Measurements from ENCODE around the gene EVL. TPM values are rescaled to one million over a fixed set of nuclear protein-coding genes. Genes with fewer than 3 reads are reported as not detected.
"Not testable (repeated sequence)": the region's sequence is repeated elsewhere in the genome, so short reads cannot be mapped to it uniquely, and the experiment has no call there.

Gene EVL
- total RNA-seq, 2 donors from 2014 or later = 109 to 232 TPM

- H3K4me1 Mint-ChIP-seq (ENCODE audit: low read depth in 2 of 2) = peaks cover 0 to 11% of the 10 kb centered on the region in 2 donors
- H3K27me3 Mint-ChIP-seq = no peaks in the 10 kb centered on the region
- H3K27ac Mint-ChIP-seq = peak overlapping the region in 1 of 2 donors; percentile 50
- no peaks in the 10 kb centered on the region for H3K36me3 Mint-ChIP-seq
- peaks cover 5% of the 10 kb centered on the region for H3K9me3 Mint-ChIP-seq
- no peak overlapping the region for H3K4me3 Mint-ChIP-seq
- ATAC-seq = no peak
- no peak for DNase-seq (ENCODE audit: low spot score)
Measured at GRCh38 chr14:100155049-100155621, 89.9 kb downstream of the EVL start.

- no peak for ATAC-seq
- Mint-ChIP-seq H3K9me3 (peaks cover 5% of the 10 kb centered on the region), H3K27ac (no peak overlapping the region), H3K4me3 (no peak overlapping the region), H3K36me3 (no peaks in the 10 kb centered on the region), H3K27me3 (peaks cover 0 to 2% of the 10 kb centered on the region in 2 donors), H3K4me1 (ENCODE audit: low read depth in 2 of 2) (peaks cover 0 to 11% of the 10 kb centered on the region in 2 donors)
- no peak for DNase-seq (ENCODE audit: low spot score)
Measured at GRCh38 chr14:100155756-100156616, 90.8 kb downstream of the EVL start.

- Mint-ChIP-seq H3K27ac (no peak overlapping the region), H3K27me3 (peaks cover 0 to 2% of the 10 kb centered on the region in 2 donors), H3K4me3 (no peak overlapping the region), H3K9me3 (peaks cover 5% of the 10 kb centered on the region), H3K4me1 (ENCODE audit: low read depth in 2 of 2) (peaks cover 0 to 10% of the 10 kb centered on the region in 2 donors), H3K36me3 (no peaks in the 10 kb centered on the region)
- no peak for DNase-seq (ENCODE audit: low spot score)
- no peak for ATAC-seq
Measured at GRCh38 chr14:100156776-100157175, 91.6 kb downstream of the EVL start.

- not testable (repeated sequence) for ATAC-seq; H3K36me3 Mint-ChIP-seq; H3K9me3 Mint-ChIP-seq; H3K4me1 Mint-ChIP-seq (ENCODE audit: low read depth in 2 of 2); DNase-seq (ENCODE audit: low spot score); H3K27ac Mint-ChIP-seq; H3K4me3 Mint-ChIP-seq; H3K27me3 Mint-ChIP-seq
Measured at GRCh38 chr14:100157548-100158232, 92.5 kb downstream of the EVL start.

GRCh38 chr14:100158566-100159093 lies 93.4 kb downstream of the EVL start:
- DNase-seq (ENCODE audit: low spot score) (no peak), ATAC-seq (no peak)
- H3K4me3 Mint-ChIP-seq = no peak overlapping the region
- peaks cover 5% of the 10 kb centered on the region for H3K9me3 Mint-ChIP-seq
- no peaks in the 10 kb centered on the region for H3K36me3 Mint-ChIP-seq
- peaks cover 0 to 5% of the 10 kb centered on the region in 2 donors for H3K4me1 Mint-ChIP-seq (ENCODE audit: low read depth in 2 of 2)
- no peak overlapping the region for H3K27ac Mint-ChIP-seq
- peaks cover 0 to 2% of the 10 kb centered on the region in 2 donors for H3K27me3 Mint-ChIP-seq

- Mint-ChIP-seq H3K9me3 (peaks cover 5% of the 10 kb centered on the region), H3K36me3 (no peaks in the 10 kb centered on the region), H3K27me3 (peaks cover 0 to 2% of the 10 kb centered on the region in 2 donors), H3K27ac (no peak within 1 kb of the TSS), H3K4me1 (ENCODE audit: low read depth in 2 of 2) (peaks cover 0 to 5% of the 10 kb centered on the region in 2 donors), H3K4me3 (no peak within 1 kb of the TSS)
- ATAC-seq (peak; percentile 66 to 79), DNase-seq (ENCODE audit: low spot score) (peak; percentile 58)
Measured at GRCh38 chr14:100159094-100159864, 94.1 kb downstream of the EVL start, which contains the start of gene DEGS2. Gene DEGS2 (minus strand): TSS chr14:100159645. CDS start chr14:100159587, 58 bp downstream.

- Mint-ChIP-seq H3K36me3 (no peaks in the 10 kb centered on the region), H3K27ac (no peak overlapping the region), H3K4me1 (ENCODE audit: low read depth in 2 of 2) (peaks cover 1 to 5% of the 10 kb centered on the region in 2 donors), H3K4me3 (no peak overlapping the region), H3K9me3 (peaks cover 4% of the 10 kb centered on the region), H3K27me3 (peaks cover 0 to 2% of the 10 kb centered on the region in 2 donors)
- peak; percentile 42 for DNase-seq (ENCODE audit: low spot score)
- ATAC-seq = peak; percentile 4 to 52
Measured at GRCh38 chr14:100159865-100160533, 94.8 kb downstream of the EVL start.

- H3K9me3 Mint-ChIP-seq = no peaks in the 10 kb centered on the region
- H3K4me3 Mint-ChIP-seq = no peak overlapping the region
Measured at GRCh38 chr14:100160534-100160916, 95.3 kb downstream of the EVL start.

GRCh38 chr14:100165376-100165775 lies 100.2 kb downstream of the EVL start:
- Mint-ChIP-seq H3K4me3 (peak overlapping the region; percentile 40), H3K27me3 (peaks cover 0 to 2% of the 10 kb centered on the region in 2 donors), H3K27ac (no peak overlapping the region), H3K9me3 (no peaks in the 10 kb centered on the region), H3K36me3 (no peaks in the 10 kb centered on the region), H3K4me1 (ENCODE audit: low read depth in 2 of 2) (peaks cover 14 to 16% of the 10 kb centered on the region in 2 donors)
- DNase-seq (ENCODE audit: low spot score) (no peak), ATAC-seq (peak in 1 of 2 donors; percentile 29)

More at GRCh38 chr14:100160534-100160916, 95.3 kb downstream of the EVL start:
- no peaks in the 10 kb centered on the region for H3K36me3 Mint-ChIP-seq
- no peak for ATAC-seq
- H3K27me3 Mint-ChIP-seq = peaks cover 0 to 2% of the 10 kb centered on the region in 2 donors
- no peak overlapping the region for H3K27ac Mint-ChIP-seq
- peaks cover 5 to 6% of the 10 kb centered on the region in 2 donors for H3K4me1 Mint-ChIP-seq (ENCODE audit: low read depth in 2 of 2)
- no peak for DNase-seq (ENCODE audit: low spot score)

GRCh38 chr14:100165831-100166440 lies 100.7 kb downstream of the EVL start:
- Mint-ChIP-seq H3K4me1 (ENCODE audit: low read depth in 2 of 2) (peaks cover 14 to 20% of the 10 kb centered on the region in 2 donors), H3K4me3 (peak overlapping the region; percentile 89), H3K27ac (no peak overlapping the region), H3K27me3 (no peaks in the 10 kb centered on the region), H3K9me3 (no peaks in the 10 kb centered on the region), H3K36me3 (no peaks in the 10 kb centered on the region)
- DNase-seq (ENCODE audit: low spot score) = peak; percentile 49
- ATAC-seq = no peak

GRCh38 chr14:100168506-100168905 lies 103.3 kb downstream of the EVL start:
- no peaks in the 10 kb centered on the region for H3K36me3 Mint-ChIP-seq
- ATAC-seq (no peak), DNase-seq (ENCODE audit: low spot score) (peak; percentile 28)
- H3K4me1 Mint-ChIP-seq (ENCODE audit: low read depth in 2 of 2) = peaks cover 14 to 20% of the 10 kb centered on the region in 2 donors
- no peak overlapping the region for H3K27ac Mint-ChIP-seq
- H3K9me3 Mint-ChIP-seq = no peaks in the 10 kb centered on the region
- no peaks in the 10 kb centered on the region for H3K27me3 Mint-ChIP-seq
- no peak overlapping the region for H3K4me3 Mint-ChIP-seq

- H3K27ac Mint-ChIP-seq = no peak overlapping the region
- ATAC-seq = no peak
- H3K4me1 Mint-ChIP-seq (ENCODE audit: low read depth in 2 of 2) = peaks cover 8 to 15% of the 10 kb centered on the region in 2 donors
- no peak overlapping the region for H3K4me3 Mint-ChIP-seq
- DNase-seq (ENCODE audit: low spot score) = no peak
- no peaks in the 10 kb centered on the region for H3K27me3 Mint-ChIP-seq
- H3K36me3 Mint-ChIP-seq = no peaks in the 10 kb centered on the region
- H3K9me3 Mint-ChIP-seq = no peaks in the 10 kb centered on the region
Measured at GRCh38 chr14:100170880-100171279, 105.7 kb downstream of the EVL start.
